Measurements from ENCODE around the gene PBX1. TPM values are rescaled to one million over a fixed set of nuclear protein-coding genes. Genes with fewer than 3 reads are reported as not detected.

PBX1 gene
- total RNA-seq, 2 donors from 2014 or later = 33.3 to 37.4 TPM

GRCh38 chr1:164662462-164662861 is 103.5 kb downstream of the PBX1 start:
- H3K36me3 ChIP-seq = no peaks in the 10 kb centered on the region
- H3K4me3 ChIP-seq = no peak overlapping the region
- DNase-seq (ENCODE audit: low spot score) = no peak
- H3K27ac ChIP-seq = no peak overlapping the region
- H3K4me1 ChIP-seq = peaks cover 0 to 32% of the 10 kb centered on the region in 2 donors
- no peaks in the 10 kb centered on the region for H3K9me3 ChIP-seq
- H3K27me3 ChIP-seq = no peaks in the 10 kb centered on the region
- TF ChIP-seq CTCF (IDR thresholded peaks at IDR 0.05) = peak in 1 of 2 donors; percentile 32

GRCh38 chr1:164662955-164663354 is 104.0 kb downstream of the PBX1 start:
- H3K27ac ChIP-seq = no peak overlapping the region
- no peaks in the 10 kb centered on the region for H3K27me3 ChIP-seq
- DNase-seq (ENCODE audit: low spot score) = no peak
- TF ChIP-seq CTCF (IDR thresholded peaks at IDR 0.05) = no peak
- H3K36me3 ChIP-seq = no peaks in the 10 kb centered on the region
- no peaks in the 10 kb centered on the region for H3K9me3 ChIP-seq
- H3K4me3 ChIP-seq = no peak overlapping the region
- H3K4me1 ChIP-seq = peaks cover 0 to 32% of the 10 kb centered on the region in 2 donors

- Histone ChIP-seq H3K27ac (no peak overlapping the region), H3K36me3 (no peaks in the 10 kb centered on the region), H3K4me1 (peaks cover 0 to 31% of the 10 kb centered on the region in 2 donors), H3K9me3 (no peaks in the 10 kb centered on the region), H3K4me3 (no peak overlapping the region), H3K27me3 (no peaks in the 10 kb centered on the region)
- no peak for TF ChIP-seq CTCF (IDR thresholded peaks at IDR 0.05)
- DNase-seq (ENCODE audit: low spot score) = no peak
Measured at GRCh38 chr1:164664127-164664526, 105.1 kb downstream of the PBX1 start.

GRCh38 chr1:164667001-164667400 is 108.0 kb downstream of the PBX1 start:
- no peak for DNase-seq (ENCODE audit: low spot score)
- Histone ChIP-seq H3K4me1 (peaks cover 0 to 34% of the 10 kb centered on the region in 2 donors), H3K9me3 (no peaks in the 10 kb centered on the region), H3K36me3 (no peaks in the 10 kb centered on the region), H3K4me3 (no peak overlapping the region), H3K27ac (no peak overlapping the region), H3K27me3 (no peaks in the 10 kb centered on the region)
- TF ChIP-seq CTCF (IDR thresholded peaks at IDR 0.05) = no peak

GRCh38 chr1:164667600-164667999 is 108.6 kb downstream of the PBX1 start:
- no peak overlapping the region for H3K4me3 ChIP-seq
- no peak overlapping the region for H3K27ac ChIP-seq
- H3K36me3 ChIP-seq = no peaks in the 10 kb centered on the region
- TF ChIP-seq CTCF (IDR thresholded peaks at IDR 0.05) = no peak
- peaks cover 0 to 34% of the 10 kb centered on the region in 2 donors for H3K4me1 ChIP-seq
- no peaks in the 10 kb centered on the region for H3K27me3 ChIP-seq
- H3K9me3 ChIP-seq = no peaks in the 10 kb centered on the region
- DNase-seq (ENCODE audit: low spot score) = no peak
